PC-9 (cell line): Measurements from ENCODE around the gene KLHDC4. TPM values are rescaled to one million over a fixed set of nuclear protein-coding genes. Genes with fewer than 3 reads are reported as not detected.

Source experiments
- BruUV-seq: library from RNA; stranded (reverse); fragments of 400-500 nt; replicated peaks from 2 replicates; lab custom pipeline; 2021; lab: Mats Ljungman, UMichigan
- CTCF ChIA-PET: fragments of 300-600 bp; sonication (Branson Sonifier 250); formaldehyde crosslinking; loops from one replicate; lab custom pipeline; 2022; ENCODE audit warnings: antibody characterized with exemption; lab: Charles Lee
- POLR2A ChIA-PET: fragments of 300-600 bp; sonication (Branson Sonifier 250); formaldehyde crosslinking; loops from one replicate; lab custom pipeline; 2022; ENCODE audit warnings: antibody characterized with exemption; ENCODE audit not compliant: unreplicated experiment; lab: Charles Lee
- DNase-seq, 2 experiments: peaks; one replicate each; pipeline versions ENCODE4 v3.0.0 to v3.0.0-alpha.2; 2015 to 2022; ENCODE audit warnings: mixed read lengths in 1 of 2
- H2AFZ ChIP-seq: fragments of 200-600 bp; sonication (generic); 2 replicates; pipeline ENCODE4 v1.8.1; 2017; ENCODE audit warnings: antibody characterized with exemption
- H3F3A ChIP-seq: fragments of 200-600 bp; sonication (generic); 2 replicates; pipeline ENCODE4 v1.8.1; 2017; ENCODE audit warnings: antibody characterized with exemption, mild to moderate bottlenecking, low read depth; ENCODE audit not compliant: insufficient read depth
- H3K27ac ChIP-seq: fragments of 200-600 bp; sonication (generic); 2 replicates; pipeline ENCODE4 v1.6.1; 2016; ENCODE audit warnings: mixed run types
- H3K27me3 ChIP-seq: fragments of 200-600 bp; sonication (generic); 2 replicates; pipeline ENCODE4 v1.6.1; 2016; ENCODE audit warnings: low read depth, mixed run types; ENCODE audit not compliant: insufficient read depth
- H3K36me3 ChIP-seq: fragments of 200-600 bp; sonication (generic); 2 replicates; pipeline ENCODE4 v1.6.1; 2016; ENCODE audit warnings: low read depth, mixed run types
- H3K4me1 ChIP-seq: fragments of 200-600 bp; sonication (generic); replicated peaks from 2 replicates; pipeline ENCODE4 v1.6.1; 2016; ENCODE audit warnings: mixed run types; ENCODE audit not compliant: insufficient read depth
- H3K4me2 ChIP-seq: fragments of 200-600 bp; sonication (generic); 2 replicates; pipeline ENCODE4 v1.6.1; 2017; ENCODE audit warnings: mixed run types
- H3K4me3 ChIP-seq: fragments of 200-600 bp; sonication (generic); 2 replicates; pipeline ENCODE4 v1.6.1; 2016; ENCODE audit warnings: mixed run types
- H3K79me2 ChIP-seq: fragments of 200-600 bp; sonication (generic); 2 replicates; pipeline ENCODE4 v1.6.1; 2017; ENCODE audit warnings: low read depth, mixed run types
- H3K9me2 ChIP-seq: fragments of 200-600 bp; sonication (generic); 2 replicates; pipeline ENCODE4 v1.8.1; 2017; ENCODE audit warnings: mild to moderate bottlenecking; ENCODE audit not compliant: insufficient read depth
- H3K9me3 ChIP-seq: fragments of 200-600 bp; sonication (generic); 2 replicates; pipeline ENCODE4 v1.8.1; 2016; ENCODE audit warnings: low read depth; ENCODE audit not compliant: insufficient read depth
- H4K20me1 ChIP-seq: fragments of 200-600 bp; sonication (generic); 2 replicates; pipeline ENCODE4 v1.8.1; 2017; ENCODE audit not compliant: insufficient read depth
- EZH2 ChIP-seq: fragments of 200-600 bp; sonication (generic); IDR thresholded peaks from 2 replicates; pipeline ENCODE4 v1.8.0; 2017; ENCODE audit warnings: antibody characterized with exemption, low read depth
- intact Hi-C: fragments of 100-400 bp; cut with micrococcal nuclease; formaldehyde crosslinking; loops from one replicate; pipeline ENCODE4 v1.10.0; 2022; ENCODE audit not compliant: unreplicated experiment
- total RNA-seq: library from RNA; stranded (reverse); gene quantifications from 2 replicates; pipeline ENCODE4 v1.2.3, GENCODE V29; 2021
- TF ChIP-seq, protein P1 (sequence below): fragments of 200-600 bp; sonication (generic); conservative IDR thresholded peaks from 2 replicates; pipeline ENCODE4 v1.6.1; 2017; ENCODE audit warnings: mixed run types, antibody characterized with exemption, mild to moderate bottlenecking, moderate library complexity

KLHDC4 gene
- total RNA-seq, 1 experiment from 2014 or later, result 66.5 TPM

DNA sequence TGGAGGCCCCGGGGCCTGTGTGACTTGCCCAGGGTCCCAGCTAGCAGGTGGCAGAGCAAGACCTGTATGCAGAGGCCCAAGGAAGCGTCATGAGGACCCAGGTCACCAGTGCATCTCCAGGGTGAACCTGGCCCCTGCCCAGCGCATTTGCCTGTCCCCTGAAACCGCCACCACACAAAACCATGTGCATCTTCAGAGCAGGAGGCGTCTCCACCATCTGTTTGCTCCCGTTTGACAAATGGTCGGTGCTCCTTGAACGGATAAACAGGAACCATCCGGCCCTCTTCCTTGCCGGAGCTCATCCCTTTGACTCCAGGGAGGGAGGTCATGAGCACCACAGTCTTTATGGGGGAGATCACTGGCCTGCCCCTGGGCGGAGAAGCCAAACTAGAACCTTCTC, 101.0 kb downstream of the KLHDC4 start:
- Histone ChIP-seq H4K20me1 (no peaks in the 10 kb centered on the region), H3K36me3 (no peaks in the 10 kb centered on the region), H3F3A (no peaks in the 10 kb centered on the region), H3K4me2 (no peak overlapping the region), H3K79me2 (no peaks in the 10 kb centered on the region), H3K9me2 (no peaks in the 10 kb centered on the region), H3K4me3 (no peak overlapping the region), H3K9me3 (no peaks in the 10 kb centered on the region), H3K4me1 (no peaks in the 10 kb centered on the region), H3K27ac (no peak overlapping the region), H2AFZ (no peak overlapping the region), H3K27me3 (peaks cover 95% of the 10 kb centered on the region)
- ChIA-PET POLR2A (no interaction called here), CTCF (no interaction called here)
- no TSS peak for BruUV-seq
- TF ChIP-seq, protein P1, sequence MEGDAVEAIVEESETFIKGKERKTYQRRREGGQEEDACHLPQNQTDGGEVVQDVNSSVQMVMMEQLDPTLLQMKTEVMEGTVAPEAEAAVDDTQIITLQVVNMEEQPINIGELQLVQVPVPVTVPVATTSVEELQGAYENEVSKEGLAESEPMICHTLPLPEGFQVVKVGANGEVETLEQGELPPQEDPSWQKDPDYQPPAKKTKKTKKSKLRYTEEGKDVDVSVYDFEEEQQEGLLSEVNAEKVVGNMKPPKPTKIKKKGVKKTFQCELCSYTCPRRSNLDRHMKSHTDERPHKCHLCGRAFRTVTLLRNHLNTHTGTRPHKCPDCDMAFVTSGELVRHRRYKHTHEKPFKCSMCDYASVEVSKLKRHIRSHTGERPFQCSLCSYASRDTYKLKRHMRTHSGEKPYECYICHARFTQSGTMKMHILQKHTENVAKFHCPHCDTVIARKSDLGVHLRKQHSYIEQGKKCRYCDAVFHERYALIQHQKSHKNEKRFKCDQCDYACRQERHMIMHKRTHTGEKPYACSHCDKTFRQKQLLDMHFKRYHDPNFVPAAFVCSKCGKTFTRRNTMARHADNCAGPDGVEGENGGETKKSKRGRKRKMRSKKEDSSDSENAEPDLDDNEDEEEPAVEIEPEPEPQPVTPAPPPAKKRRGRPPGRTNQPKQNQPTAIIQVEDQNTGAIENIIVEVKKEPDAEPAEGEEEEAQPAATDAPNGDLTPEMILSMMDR, result no peak
- no peak for TF ChIP-seq EZH2
- DNase-seq, result no peak
- intact Hi-C loops, result no loop called here

DNA sequence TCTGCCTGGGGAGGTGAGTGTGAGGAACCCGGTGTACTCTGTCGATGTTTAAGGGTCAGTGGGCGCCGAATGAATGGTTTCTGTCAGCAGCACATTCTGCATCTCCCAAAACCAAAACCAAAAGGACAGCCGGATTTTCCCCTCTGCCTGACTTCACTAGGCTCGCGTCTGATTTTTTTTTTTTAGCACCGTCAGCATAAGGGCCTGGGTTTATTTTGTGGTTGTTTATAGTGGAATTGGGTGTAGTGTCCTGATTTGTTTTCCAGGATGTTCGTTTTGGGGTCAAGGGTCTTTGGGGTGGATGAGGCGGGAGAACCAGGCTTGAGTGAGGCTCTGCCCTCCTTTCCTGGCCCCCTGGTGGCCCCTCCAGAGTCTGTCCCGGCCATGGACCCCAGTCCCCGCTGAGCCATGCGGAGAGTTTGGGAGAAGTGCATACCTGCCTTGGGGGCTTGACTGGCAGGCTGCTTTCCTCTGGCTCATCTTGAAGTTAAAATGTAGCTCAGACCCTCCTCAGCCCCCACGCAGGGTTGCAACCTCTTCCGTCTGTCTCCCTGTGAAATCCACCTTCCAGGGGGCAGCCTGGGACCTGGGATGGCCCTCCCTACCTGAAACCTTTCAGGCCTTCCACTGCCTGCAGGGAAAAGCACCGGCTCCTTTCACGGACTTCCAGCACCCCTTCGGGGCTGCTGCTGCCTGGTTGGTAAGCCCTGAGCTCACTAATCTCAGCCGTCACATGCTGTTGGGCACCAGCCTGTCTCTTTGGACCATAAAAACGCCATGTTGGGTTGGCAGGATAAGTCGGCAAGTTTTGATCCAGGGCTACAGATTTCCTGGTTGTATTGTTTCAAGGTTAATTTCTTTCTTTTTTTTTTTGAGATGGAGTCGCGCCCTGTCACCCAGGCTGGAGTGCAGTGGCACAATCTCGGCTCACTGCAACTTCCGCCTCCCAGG, 103.3 kb downstream of the KLHDC4 start:
- no peak overlapping the region for H3K4me2 ChIP-seq
- ChIA-PET CTCF (no interaction called here), POLR2A (no interaction called here)
- no peaks in the 10 kb centered on the region for H3K4me1 ChIP-seq
- intact Hi-C loops, result no loop called here
- no peaks in the 10 kb centered on the region for H3K36me3 ChIP-seq
- H2AFZ ChIP-seq, result no peak overlapping the region
- H3F3A ChIP-seq, result no peaks in the 10 kb centered on the region
- BruUV-seq, result no TSS peak
- H3K9me2 ChIP-seq, result no peaks in the 10 kb centered on the region
- H3K27me3 ChIP-seq, result peaks cover 89% of the 10 kb centered on the region
- H4K20me1 ChIP-seq, result no peaks in the 10 kb centered on the region
- H3K9me3 ChIP-seq, result no peaks in the 10 kb centered on the region
- H3K4me3 ChIP-seq, result no peak overlapping the region
- DNase-seq, result no peak
- H3K79me2 ChIP-seq, result no peaks in the 10 kb centered on the region
- H3K27ac ChIP-seq, result no peak overlapping the region
- TF ChIP-seq, protein P1, result no peak
- no peak for TF ChIP-seq EZH2

DNA sequence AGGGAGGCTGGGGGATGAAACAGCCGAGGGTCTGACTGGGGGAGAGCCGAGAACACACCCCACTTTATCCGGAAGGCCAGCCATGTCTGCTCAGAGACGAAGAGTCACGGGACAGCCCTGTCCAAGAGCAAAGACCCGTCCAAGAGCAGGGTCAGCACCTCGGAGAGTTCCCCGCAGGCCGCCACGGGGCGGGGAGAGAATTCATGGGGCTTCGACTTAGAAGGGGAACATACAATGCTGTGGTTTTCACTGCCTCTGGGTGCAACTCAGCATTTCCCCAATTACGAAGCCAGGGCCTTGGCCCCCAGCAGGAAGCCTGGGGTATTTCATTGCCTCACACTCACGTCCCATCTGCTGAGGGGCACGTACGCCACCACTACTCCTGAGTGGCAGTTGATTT, 104.2 kb downstream of the KLHDC4 start:
- H2AFZ ChIP-seq, result no peak overlapping the region
- no peaks in the 10 kb centered on the region for H4K20me1 ChIP-seq
- peak in 1 of 2 experiments; percentile 35 for DNase-seq
- CTCF ChIA-PET, result no interaction called here
- no peaks in the 10 kb centered on the region for H3K9me3 ChIP-seq
- intact Hi-C loops, result no loop called here
- no peaks in the 10 kb centered on the region for H3F3A ChIP-seq
- H3K36me3 ChIP-seq, result no peaks in the 10 kb centered on the region
- peaks cover 84% of the 10 kb centered on the region for H3K27me3 ChIP-seq
- H3K79me2 ChIP-seq, result no peaks in the 10 kb centered on the region
- no peak overlapping the region for H3K27ac ChIP-seq
- no TSS peak for BruUV-seq
- POLR2A ChIA-PET, result no interaction called here
- no peak overlapping the region for H3K4me3 ChIP-seq
- TF ChIP-seq, protein P1, result no peak
- TF ChIP-seq EZH2, result no peak; the same call in 1 of the 2 replicates
- H3K9me2 ChIP-seq, result no peaks in the 10 kb centered on the region
- H3K4me2 ChIP-seq, result no peak overlapping the region
- no peaks in the 10 kb centered on the region for H3K4me1 ChIP-seq
